Prostate gland (tissue), 2 donors: ENCODE data around the gene AOAH.
"Not testable (repeated sequence)": the region's sequence is repeated elsewhere in the genome, so short reads cannot be mapped to it uniquely, and the experiment has no call there.

ENCODE experiments used
- CTCF ChIP-seq, 4 experiments: fragments of 200-600 bp in 2 of 4; fragments of 450-650 bp in 2 of 4; sonication (generic) in 2 of 4; IDR thresholded peaks; 1 replicate in 3 of 4; 2 replicates in 1 of 4; pipeline ENCODE4 v1.5.1; 2016 to 2019; ENCODE audit warnings: antibody characterized with exemption in 4 of 4, mild to moderate bottlenecking in 2 of 4, moderate library complexity in 2 of 4
- POLR2A ChIP-seq: fragments of 450-650 bp; IDR thresholded peaks from one replicate; pipeline ENCODE4 v1.6.1; 2016; ENCODE audit warnings: antibody characterized with exemption, mild to moderate bottlenecking
- POLR2AphosphoS5 ChIP-seq: sonication (generic); formaldehyde crosslinking; IDR thresholded peaks from one replicate; pipeline ENCODE4 v1.6.1; 2017; ENCODE audit warnings: antibody characterized with exemption

GRCh38 chr7:36497176-36497575 is 227.1 kb downstream of the AOAH start:
- TF ChIP-seq POLR2AphosphoS5; CTCF (IDR thresholded peaks at IDR 0.05); POLR2A: not testable (repeated sequence)
